DMS114 treated with DMSO at 0.1 percent for 48 hours (cell line): ENCODE measurements around the gene CACHD1.
"Not testable (repeated sequence)": the region's sequence is repeated elsewhere in the genome, so short reads cannot be mapped to it uniquely, and the experiment has no call there.

Experiments
- DNase-seq: peaks from one replicate; lab custom pipeline; 2025; ENCODE audit not compliant: unreplicated experiment; lab: John Stamatoyannopoulos, UW

The CACHD1 gene

GRCh38 chr1:64581135-64581842 lies 111.4 kb downstream of the CACHD1 start:
- DNase-seq, result no peak

GRCh38 chr1:64581843-64582185 lies 111.9 kb downstream of the CACHD1 start:
- no peak for DNase-seq

GRCh38 chr1:64584479-64584878 lies 114.5 kb downstream of the CACHD1 start:
- no peak for DNase-seq

- DNase-seq, result no peak
Measured at GRCh38 chr1:64588876-64589275, 118.9 kb downstream of the CACHD1 start.

- no peak for DNase-seq
Measured at GRCh38 chr1:64590316-64590715, 120.4 kb downstream of the CACHD1 start.

GRCh38 chr1:64594446-64594845 lies 124.5 kb downstream of the CACHD1 start:
- no peak for DNase-seq

- DNase-seq, result no peak
Measured at GRCh38 chr1:64595871-64596515, 126.1 kb downstream of the CACHD1 start.

- no peak for DNase-seq
Measured at GRCh38 chr1:64597113-64597512, 127.2 kb downstream of the CACHD1 start.

- no peak for DNase-seq
Measured at GRCh38 chr1:64598100-64598571, 128.2 kb downstream of the CACHD1 start.

GRCh38 chr1:64599242-64599641 lies 129.3 kb downstream of the CACHD1 start:
- no peak for DNase-seq

- DNase-seq, result no peak
Measured at GRCh38 chr1:64601207-64601606, 131.3 kb downstream of the CACHD1 start.

GRCh38 chr1:64608005-64608650 lies 138.2 kb downstream of the CACHD1 start:
- no peak for DNase-seq

- DNase-seq, result no peak
Measured at GRCh38 chr1:64608651-64609048, 138.7 kb downstream of the CACHD1 start.

GRCh38 chr1:64610950-64611349 lies 141.0 kb downstream of the CACHD1 start:
- not testable (repeated sequence) for DNase-seq

- no peak for DNase-seq
Measured at GRCh38 chr1:64616039-64616438, 146.1 kb downstream of the CACHD1 start.

- DNase-seq, result no peak
Measured at GRCh38 chr1:64623750-64624191, 153.8 kb downstream of the CACHD1 start.

- DNase-seq, result no peak
Measured at GRCh38 chr1:64624218-64624713, 154.3 kb downstream of the CACHD1 start.

- no peak for DNase-seq
Measured at GRCh38 chr1:64624808-64625207, 154.9 kb downstream of the CACHD1 start.

- no peak for DNase-seq
Measured at GRCh38 chr1:64630611-64631010, 160.7 kb downstream of the CACHD1 start.

- no peak for DNase-seq
Measured at GRCh38 chr1:64631346-64632034, 161.6 kb downstream of the CACHD1 start.

- DNase-seq, result no peak
Measured at GRCh38 chr1:64632936-64633335, 163.0 kb downstream of the CACHD1 start.
